ENCODE results near the gene CACNB2. TPM values are rescaled to one million over a fixed set of nuclear protein-coding genes. Genes with fewer than 3 reads are reported as not detected.

CACNB2 gene
- polyA plus RNA-seq, 6 donors from 2014 or later, result 0.16 to 0.73 (median 0.41) TPM; not detected in 1

GRCh38 chr10:18508587-18508986 lies 368.4 kb downstream of the CACNB2 start:
- H3K36me3 Mint-ChIP-seq, result peaks cover 13 to 15% of the 10 kb centered on the region in 2 donors
- H3K27ac Mint-ChIP-seq, result no peak overlapping the region
- ATAC-seq (ENCODE audit: low read depth in 2 of 2) (no peak), DNase-seq (no peak)
- peaks cover 0 to 14% (median 5%) of the 10 kb centered on the region in 7 donors for H3K9me3 Mint-ChIP-seq
- H3K27me3 Mint-ChIP-seq, result peaks cover 0 to 4% (median 0%) of the 10 kb centered on the region in 3 donors
- no peak overlapping the region for H3K4me3 Mint-ChIP-seq
- H3K4me1 Mint-ChIP-seq, result no peaks in the 10 kb centered on the region

DNA sequence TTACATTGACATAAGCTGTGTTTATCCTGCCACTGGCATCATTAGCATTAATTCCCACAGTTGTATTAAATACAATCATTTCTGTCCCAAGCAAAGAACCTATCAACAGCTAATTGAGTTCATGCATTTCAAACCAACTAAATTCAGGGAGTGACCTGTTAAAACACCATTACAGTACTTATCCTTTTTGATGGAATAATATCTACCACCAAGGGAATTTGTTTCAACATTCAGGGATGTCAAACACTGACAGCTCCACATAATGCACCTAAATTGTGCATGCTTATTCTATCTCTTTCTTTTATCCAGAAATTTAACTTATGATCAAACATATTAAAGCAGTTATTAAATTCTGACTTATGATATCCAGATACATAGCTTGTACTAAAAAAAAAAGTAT lies 374.3 kb downstream of the CACNB2 start:
- peaks cover 15 to 23% of the 10 kb centered on the region in 2 donors for H3K36me3 Mint-ChIP-seq
- no peak overlapping the region for H3K27ac Mint-ChIP-seq
- no peak overlapping the region for H3K4me3 Mint-ChIP-seq
- peaks cover 0 to 14% (median 7%) of the 10 kb centered on the region in 7 donors for H3K9me3 Mint-ChIP-seq
- no peaks in the 10 kb centered on the region for H3K27me3 Mint-ChIP-seq
- no peak for ATAC-seq (ENCODE audit: low read depth in 2 of 2)
- DNase-seq, result no peak
- no peaks in the 10 kb centered on the region for H3K4me1 Mint-ChIP-seq

GRCh38 chr10:18516851-18517250 lies 376.6 kb downstream of the CACNB2 start:
- Mint-ChIP-seq H3K36me3 (peaks cover 20 to 23% of the 10 kb centered on the region in 2 donors), H3K9me3 (peaks cover 0 to 14% (median 9%) of the 10 kb centered on the region in 7 donors), H3K27ac (no peak overlapping the region), H3K4me1 (no peaks in the 10 kb centered on the region), H3K4me3 (no peak overlapping the region), H3K27me3 (no peaks in the 10 kb centered on the region)
- ATAC-seq (ENCODE audit: low read depth in 2 of 2) (no peak), DNase-seq (no peak)

- ATAC-seq (ENCODE audit: low read depth in 2 of 2), result no peak
- H3K27me3 Mint-ChIP-seq, result no peaks in the 10 kb centered on the region
These were observed 382.8 kb downstream of the CACNB2 start for GRCh38 chr10:18523025-18523424.

GRCh38 chr10:18523858-18524257 lies 383.6 kb downstream of the CACNB2 start:
- H3K36me3 Mint-ChIP-seq, result peaks cover 0 to 4% of the 10 kb centered on the region in 2 donors
- H3K27me3 Mint-ChIP-seq, result no peaks in the 10 kb centered on the region
- no peak overlapping the region for H3K4me3 Mint-ChIP-seq
- no peaks in the 10 kb centered on the region for H3K4me1 Mint-ChIP-seq
- H3K27ac Mint-ChIP-seq, result no peak overlapping the region
- DNase-seq, result no peak
- peaks cover 0 to 8% (median 0%) of the 10 kb centered on the region in 7 donors for H3K9me3 Mint-ChIP-seq
- no peak for ATAC-seq (ENCODE audit: low read depth in 2 of 2)

More at GRCh38 chr10:18523025-18523424, 382.8 kb downstream of the CACNB2 start:
- Mint-ChIP-seq H3K9me3 (peaks cover 0 to 8% (median 0%) of the 10 kb centered on the region in 7 donors), H3K4me1 (no peaks in the 10 kb centered on the region), H3K27ac (no peak overlapping the region), H3K36me3 (peaks cover 0 to 4% of the 10 kb centered on the region in 2 donors), H3K4me3 (no peak overlapping the region)
- DNase-seq, result no peak

- ATAC-seq (ENCODE audit: low read depth in 2 of 2), result no peak
- Mint-ChIP-seq H3K27me3 (no peaks in the 10 kb centered on the region), H3K36me3 (peaks cover 13 to 23% of the 10 kb centered on the region in 2 donors), H3K4me1 (no peaks in the 10 kb centered on the region), H3K9me3 (peaks cover 2 to 9% (median 4%) of the 10 kb centered on the region in 7 donors), H3K27ac (no peak overlapping the region), H3K4me3 (no peak overlapping the region)
- no peak for DNase-seq
These were observed 387.5 kb downstream of the CACNB2 start for GRCh38 chr10:18527687-18528086.

DNA sequence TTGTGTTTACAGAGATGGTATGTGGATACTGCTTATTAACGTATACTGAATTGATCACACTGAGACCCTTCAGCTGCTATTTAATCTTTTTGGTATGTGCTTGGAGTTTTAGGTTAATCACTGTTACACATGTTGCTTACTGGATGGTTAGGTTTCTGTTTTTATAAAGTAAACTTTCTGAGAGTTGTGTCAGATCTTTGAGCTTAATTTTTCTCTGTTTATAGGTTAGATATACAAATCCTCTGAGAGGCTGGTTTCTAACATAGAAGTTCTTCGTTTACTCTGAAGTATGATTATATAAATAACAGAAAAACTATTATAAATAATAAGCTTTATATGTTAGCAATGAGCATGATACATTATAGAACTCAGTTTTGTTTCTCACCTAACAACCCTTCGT lies 388.1 kb downstream of the CACNB2 start:
- H3K36me3 Mint-ChIP-seq, result peaks cover 13 to 23% of the 10 kb centered on the region in 2 donors
- H3K9me3 Mint-ChIP-seq, result peaks cover 2 to 9% (median 4%) of the 10 kb centered on the region in 7 donors
- no peaks in the 10 kb centered on the region for H3K27me3 Mint-ChIP-seq
- DNase-seq (no peak), ATAC-seq (ENCODE audit: low read depth in 2 of 2) (no peak)
- no peaks in the 10 kb centered on the region for H3K4me1 Mint-ChIP-seq
- H3K27ac Mint-ChIP-seq, result no peak overlapping the region
- no peak overlapping the region for H3K4me3 Mint-ChIP-seq

GRCh38 chr10:18532881-18533535 lies 392.8 kb downstream of the CACNB2 start:
- Mint-ChIP-seq H3K9me3 (peaks cover 2 to 9% (median 4%) of the 10 kb centered on the region in 7 donors), H3K27me3 (no peaks in the 10 kb centered on the region), H3K36me3 (peaks cover 13 to 29% of the 10 kb centered on the region in 2 donors), H3K27ac (no peak overlapping the region), H3K4me3 (no peak overlapping the region), H3K4me1 (no peaks in the 10 kb centered on the region)
- ATAC-seq (ENCODE audit: low read depth in 2 of 2) (no peak), DNase-seq (no peak)

DNA sequence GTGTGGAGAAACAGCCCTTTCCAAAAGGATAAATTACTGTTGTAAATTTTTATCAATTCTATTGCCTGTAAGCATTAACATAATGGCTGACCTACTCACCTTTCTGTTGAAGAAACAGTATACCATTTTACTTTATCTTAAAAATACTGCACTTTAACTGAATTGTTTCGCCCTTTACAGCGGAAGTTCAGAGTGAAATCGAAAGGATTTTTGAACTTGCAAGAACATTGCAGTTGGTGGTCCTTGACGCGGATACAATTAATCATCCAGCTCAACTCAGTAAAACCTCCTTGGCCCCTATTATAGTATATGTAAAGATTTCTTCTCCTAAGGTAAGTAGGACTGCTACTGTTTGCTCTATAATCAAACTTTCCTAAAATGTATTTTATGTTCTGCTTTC lies 393.7 kb downstream of the CACNB2 start:
- no peak overlapping the region for H3K4me3 Mint-ChIP-seq
- DNase-seq (no peak), ATAC-seq (ENCODE audit: low read depth in 2 of 2) (no peak)
- H3K9me3 Mint-ChIP-seq, result peaks cover 2 to 9% (median 4%) of the 10 kb centered on the region in 7 donors
- peaks cover 13 to 29% of the 10 kb centered on the region in 2 donors for H3K36me3 Mint-ChIP-seq
- no peak overlapping the region for H3K27ac Mint-ChIP-seq
- no peaks in the 10 kb centered on the region for H3K27me3 Mint-ChIP-seq
- H3K4me1 Mint-ChIP-seq, result no peaks in the 10 kb centered on the region

GRCh38 chr10:18539335-18539734 lies 399.1 kb downstream of the CACNB2 start:
- Mint-ChIP-seq H3K4me3 (no peak overlapping the region), H3K36me3 (peaks cover 9 to 28% of the 10 kb centered on the region in 2 donors), H3K4me1 (no peaks in the 10 kb centered on the region), H3K9me3 (no peaks in the 10 kb centered on the region), H3K27me3 (no peaks in the 10 kb centered on the region), H3K27ac (peak overlapping the region in 1 of 6 donors; percentile 64)
- no peak for DNase-seq
- ATAC-seq (ENCODE audit: low read depth in 2 of 2), result no peak

DNA sequence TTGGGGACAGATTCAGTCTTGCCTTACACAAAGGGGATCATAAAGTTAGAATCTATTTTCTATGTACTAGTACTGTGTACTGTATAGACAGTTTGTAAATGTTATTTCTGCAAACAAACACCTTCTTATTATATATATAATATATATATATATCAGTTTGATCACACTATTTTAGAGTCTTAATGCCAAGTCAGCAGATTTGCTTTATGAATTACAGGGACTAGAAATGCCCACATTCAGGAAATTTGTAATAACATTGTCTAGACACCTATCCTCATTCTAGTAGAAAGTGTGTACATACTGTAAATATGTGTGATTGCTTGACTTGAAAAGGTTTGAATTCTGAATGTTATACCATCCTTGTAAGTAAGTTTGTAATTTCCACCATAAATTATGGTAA lies 400.0 kb downstream of the CACNB2 start:
- Mint-ChIP-seq H3K9me3 (no peaks in the 10 kb centered on the region), H3K36me3 (peaks cover 9 to 32% of the 10 kb centered on the region in 2 donors), H3K27ac (no peak overlapping the region), H3K4me3 (no peak overlapping the region), H3K4me1 (no peaks in the 10 kb centered on the region), H3K27me3 (no peaks in the 10 kb centered on the region)
- DNase-seq, result no peak
- ATAC-seq (ENCODE audit: low read depth in 2 of 2), result no peak

DNA sequence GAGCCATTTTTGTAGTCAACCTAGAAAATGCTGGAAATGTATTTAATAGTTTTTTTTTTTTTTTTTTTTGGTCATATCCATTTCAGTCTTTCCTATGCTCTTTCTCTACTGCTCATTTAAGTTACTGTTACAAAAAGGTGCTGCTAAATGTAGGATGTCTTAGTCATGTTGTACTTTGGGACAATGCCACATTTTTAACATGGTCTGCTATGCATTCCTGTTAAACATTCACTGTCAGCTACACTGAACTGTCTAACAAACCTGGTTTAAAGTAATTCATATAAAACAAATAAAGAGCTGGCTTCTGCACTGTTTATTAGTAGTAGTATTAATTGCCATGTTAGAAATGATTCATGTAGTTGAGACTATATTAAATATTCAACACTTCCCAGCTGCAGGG lies 402.6 kb downstream of the CACNB2 start:
- no peak overlapping the region for H3K27ac Mint-ChIP-seq
- no peak for ATAC-seq (ENCODE audit: low read depth in 2 of 2)

GRCh38 chr10:18545621-18546305 lies 405.5 kb downstream of the CACNB2 start:
- Mint-ChIP-seq H3K36me3 (peaks cover 15 to 55% of the 10 kb centered on the region in 2 donors), H3K27ac (no peak overlapping the region), H3K4me1 (no peaks in the 10 kb centered on the region), H3K27me3 (no peaks in the 10 kb centered on the region), H3K4me3 (no peak overlapping the region), H3K9me3 (no peaks in the 10 kb centered on the region)
- ATAC-seq (ENCODE audit: low read depth in 2 of 2) (no peak), DNase-seq (no peak)

More for the DNA sequence above, 402.6 kb downstream of the CACNB2 start:
- Mint-ChIP-seq H3K4me3 (no peak overlapping the region), H3K4me1 (no peaks in the 10 kb centered on the region), H3K27me3 (no peaks in the 10 kb centered on the region), H3K9me3 (no peaks in the 10 kb centered on the region), H3K36me3 (peaks cover 16 to 46% of the 10 kb centered on the region in 2 donors)
- DNase-seq, result no peak

DNA sequence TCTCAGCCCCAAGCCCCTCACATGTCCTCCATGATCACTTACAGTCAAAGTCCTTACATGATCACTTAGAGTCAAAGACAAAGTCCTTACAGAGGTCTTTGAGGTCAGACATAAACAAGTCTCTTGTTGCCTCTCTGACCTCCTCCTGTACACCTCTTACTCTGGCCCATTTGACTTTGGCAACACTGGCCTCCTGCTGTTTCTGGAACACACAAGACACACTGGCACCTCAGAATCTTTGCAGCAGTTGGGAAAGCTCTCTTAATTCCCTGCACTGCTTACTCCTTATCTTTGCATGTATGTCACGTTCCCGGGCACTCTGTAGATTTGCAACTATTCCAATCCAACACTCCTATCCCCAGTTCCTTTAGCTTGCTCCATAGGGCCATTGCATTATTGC lies 408.9 kb downstream of the CACNB2 start:
- Mint-ChIP-seq H3K4me3 (no peak overlapping the region), H3K9me3 (no peaks in the 10 kb centered on the region), H3K27ac (no peak overlapping the region), H3K4me1 (no peaks in the 10 kb centered on the region), H3K27me3 (no peaks in the 10 kb centered on the region), H3K36me3 (peaks cover 15 to 49% of the 10 kb centered on the region in 2 donors)
- DNase-seq (no peak), ATAC-seq (ENCODE audit: low read depth in 2 of 2) (no peak)

Measured in naive B cell (primary cell).